ENCODE results near the gene HERC2.
A peak's percentile ranks its signal among the peaks of the same experiment; 100 is the strongest.
"Not testable (repeated sequence)": the region's sequence is repeated elsewhere in the genome, so short reads cannot be mapped to it uniquely, and the experiment has no call there.

HERC2 gene

GRCh38 chr15:28216946-28217546 lies 104.9 kb downstream of the HERC2 start:
- DNase-seq = not testable (repeated sequence)

GRCh38 chr15:28215521-28215920 lies 106.5 kb downstream of the HERC2 start:
- not testable (repeated sequence) for DNase-seq

- not testable (repeated sequence) for DNase-seq
These were observed 107.8 kb downstream of the HERC2 start for GRCh38 chr15:28214006-28214790.

GRCh38 chr15:28213393-28213792 lies 108.6 kb downstream of the HERC2 start:
- DNase-seq = not testable (repeated sequence)

GRCh38 chr15:28208583-28208982 lies 113.4 kb downstream of the HERC2 start:
- DNase-seq = no peak

- not testable (repeated sequence) for DNase-seq
These were observed 116.3 kb downstream of the HERC2 start for GRCh38 chr15:28205640-28206039.

- not testable (repeated sequence) for DNase-seq
These were observed 118.7 kb downstream of the HERC2 start for GRCh38 chr15:28203055-28203828.

- not testable (repeated sequence) for DNase-seq
These were observed 119.9 kb downstream of the HERC2 start for GRCh38 chr15:28202124-28202523.

GRCh38 chr15:28198215-28198614 lies 123.8 kb downstream of the HERC2 start:
- DNase-seq = not testable (repeated sequence)

GRCh38 chr15:28197694-28198093 lies 124.3 kb downstream of the HERC2 start:
- peak; percentile 43 for DNase-seq

- not testable (repeated sequence) for DNase-seq
These were observed 125.4 kb downstream of the HERC2 start for GRCh38 chr15:28196581-28196980.

GRCh38 chr15:28192772-28193171 lies 129.2 kb downstream of the HERC2 start:
- no peak for DNase-seq

- no peak for DNase-seq
These were observed 130.1 kb downstream of the HERC2 start for GRCh38 chr15:28191832-28192231.

GRCh38 chr15:28190391-28191174 lies 131.4 kb downstream of the HERC2 start:
- DNase-seq = peak; percentile 32

GRCh38 chr15:28185148-28185895 lies 136.7 kb downstream of the HERC2 start:
- DNase-seq = no peak

GRCh38 chr15:28184166-28184565 lies 137.8 kb downstream of the HERC2 start:
- no peak for DNase-seq

- DNase-seq = no peak
These were observed 139.2 kb downstream of the HERC2 start for GRCh38 chr15:28182731-28183130.

- no peak for DNase-seq
These were observed 139.8 kb downstream of the HERC2 start for GRCh38 chr15:28182216-28182615.

- DNase-seq = no peak
These were observed 140.6 kb downstream of the HERC2 start for GRCh38 chr15:28181366-28181765.

GRCh38 chr15:28179270-28179669 lies 142.7 kb downstream of the HERC2 start:
- no peak for DNase-seq

GRCh38 chr15:28178727-28179126 lies 143.3 kb downstream of the HERC2 start:
- DNase-seq = no peak

- no peak for DNase-seq
These were observed 143.7 kb downstream of the HERC2 start for GRCh38 chr15:28178290-28178689.

Data from activated CD4-positive, alpha-beta T cell treated with anti-CD3 and anti-CD28 coated beads, Interleukin-2, amount 50 U/mL, for 16 hours (primary cell).